Thyroid gland (tissue), 4 donors: ENCODE data around the gene TAGAP. TPM values are rescaled to one million over a fixed set of nuclear protein-coding genes. Genes with fewer than 3 reads are reported as not detected.

ENCODE experiments used
- DNase-seq, 2 donors: peaks; one replicate each; pipeline ENCODE4 v3.0.0-alpha.2; 2019
- H3K27ac ChIP-seq, 3 donors: fragments of 200-600 bp; sonication (generic); 1 replicate in 2 of 3; 2 replicates in 1 of 3; pipeline ENCODE4 v1.5.1; 2016 to 2019; ENCODE audit warnings: mild to moderate bottlenecking in 1 of 3, moderate library complexity in 1 of 3
- H3K27me3 ChIP-seq: fragments of 200-600 bp; sonication (generic); one replicate; pipeline ENCODE4 v1.5.1; 2019
- H3K36me3 ChIP-seq, 2 donors: fragments of 200-600 bp; sonication (generic); one replicate each; pipeline ENCODE4 v1.5.1; 2016 to 2019
- H3K4me1 ChIP-seq, 2 donors: fragments of 200-600 bp; sonication (generic); one replicate each; pipeline ENCODE4 v1.5.1; 2017 to 2019
- H3K4me3 ChIP-seq, 3 donors: fragments of 200-600 bp; sonication (generic); replicated peaks in 1 of 3; 1 replicate in 2 of 3; 2 replicates in 1 of 3; pipeline ENCODE4 v1.5.1; 2016; ENCODE audit warnings: mild to moderate bottlenecking in 1 of 3
- H3K9me3 ChIP-seq: fragments of 200-600 bp; sonication (generic); one replicate; pipeline ENCODE4 v1.5.1; 2017
- POLR2A ChIP-seq, 2 donors: fragments of 450-650 bp; IDR thresholded peaks; one replicate each; pipeline ENCODE4 v1.6.1; 2017; ENCODE audit warnings: antibody characterized with exemption in 2 of 2, mild to moderate bottlenecking in 2 of 2, moderate library complexity in 1 of 2
- WGBS, 2 donors: methylation state at CpG; one replicate each; pipeline ENCODE4 v1.1.5; 2017; 5-methylcytosine and 5-hydroxymethylcytosine counted together
- intact Hi-C: fragments of 100-400 bp; cut with DNase I; formaldehyde crosslinking; loops from one replicate; pipeline ENCODE4 v1.15.1; 2023
- total RNA-seq, 4 donors: library from RNA; depleted of rRNA; stranded (reverse); fragments of >200 nt; gene quantifications; one replicate each; pipeline ENCODE4 v1.2.3, GENCODE V29; 2016
- TF ChIP-seq, protein P1 (sequence below), 6 experiments: fragments of 200-600 bp in 3 of 6; fragments of 450-650 bp in 3 of 6; sonication (generic) in 3 of 6; IDR thresholded peaks; one replicate each; pipeline ENCODE4 v1.5.1; 2016 to 2019; ENCODE audit warnings: antibody characterized with exemption in 6 of 6, mild to moderate bottlenecking in 2 of 6, inconsistent platforms in 1 of 6, moderate library complexity in 1 of 6

The TAGAP gene
- total RNA-seq, 4 donors from 2014 or later: 1.1 to 3.7 (median 1.7) TPM

DNA sequence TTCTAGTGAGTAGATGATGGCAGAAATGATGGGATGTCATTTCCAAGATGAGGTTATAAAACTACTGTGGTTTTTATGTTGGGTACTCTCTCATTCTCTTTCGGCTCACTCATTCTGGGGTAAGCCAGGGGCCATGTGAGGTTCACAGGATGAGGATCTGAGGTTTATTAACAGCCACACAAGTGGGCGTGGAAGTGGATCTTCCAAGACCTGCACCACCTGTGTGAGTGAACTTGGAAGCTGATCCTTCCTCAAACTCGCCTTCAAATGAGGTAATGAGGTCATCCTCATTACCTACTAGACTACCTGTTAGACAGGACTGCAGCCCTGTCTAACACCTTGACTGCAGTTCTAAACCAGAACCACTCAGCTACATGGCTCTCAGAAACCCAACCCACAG lies 45.1 kb upstream of the TAGAP start:
- no peak overlapping the region for H3K27ac ChIP-seq
- TF ChIP-seq, protein P1, sequence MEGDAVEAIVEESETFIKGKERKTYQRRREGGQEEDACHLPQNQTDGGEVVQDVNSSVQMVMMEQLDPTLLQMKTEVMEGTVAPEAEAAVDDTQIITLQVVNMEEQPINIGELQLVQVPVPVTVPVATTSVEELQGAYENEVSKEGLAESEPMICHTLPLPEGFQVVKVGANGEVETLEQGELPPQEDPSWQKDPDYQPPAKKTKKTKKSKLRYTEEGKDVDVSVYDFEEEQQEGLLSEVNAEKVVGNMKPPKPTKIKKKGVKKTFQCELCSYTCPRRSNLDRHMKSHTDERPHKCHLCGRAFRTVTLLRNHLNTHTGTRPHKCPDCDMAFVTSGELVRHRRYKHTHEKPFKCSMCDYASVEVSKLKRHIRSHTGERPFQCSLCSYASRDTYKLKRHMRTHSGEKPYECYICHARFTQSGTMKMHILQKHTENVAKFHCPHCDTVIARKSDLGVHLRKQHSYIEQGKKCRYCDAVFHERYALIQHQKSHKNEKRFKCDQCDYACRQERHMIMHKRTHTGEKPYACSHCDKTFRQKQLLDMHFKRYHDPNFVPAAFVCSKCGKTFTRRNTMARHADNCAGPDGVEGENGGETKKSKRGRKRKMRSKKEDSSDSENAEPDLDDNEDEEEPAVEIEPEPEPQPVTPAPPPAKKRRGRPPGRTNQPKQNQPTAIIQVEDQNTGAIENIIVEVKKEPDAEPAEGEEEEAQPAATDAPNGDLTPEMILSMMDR (IDR thresholded peaks at IDR 0.05): no peak
- TF ChIP-seq POLR2A (IDR thresholded peaks at IDR 0.05): no peak
- DNase-seq: no peak
- H3K36me3 ChIP-seq: no peaks in the 10 kb centered on the region
- no peaks in the 10 kb centered on the region for H3K9me3 ChIP-seq
- 92 to 96% methylated on average over 3 of the region's 3 CpGs for WGBS, 2 donors
- no peaks in the 10 kb centered on the region for H3K27me3 ChIP-seq
- no peaks in the 10 kb centered on the region for H3K4me1 ChIP-seq
- H3K4me3 ChIP-seq: no peak overlapping the region
- intact Hi-C loops: no loop called here

DNA sequence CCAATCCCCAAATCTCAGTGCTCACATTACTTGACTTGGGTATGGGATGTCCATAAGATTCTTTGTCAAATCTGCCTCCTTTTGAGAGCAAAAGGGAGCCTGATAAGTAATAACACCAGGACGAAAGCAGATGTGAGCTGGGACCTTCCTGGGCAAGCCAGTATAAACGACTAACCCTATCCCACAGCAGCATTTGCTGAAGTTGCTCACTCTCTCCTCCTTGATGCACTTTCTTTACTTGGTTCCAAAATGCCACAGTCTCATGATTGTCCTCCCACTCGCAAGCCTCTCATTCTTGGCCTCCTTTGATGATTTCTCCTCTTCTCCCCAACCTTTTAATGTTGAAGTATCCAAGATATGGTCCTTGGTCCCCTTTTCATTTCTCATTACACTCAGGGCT lies 44.7 kb upstream of the TAGAP start:
- DNase-seq: no peak
- WGBS, 2 donors: 89 to 94% methylated on average over 3 of the region's 3 CpGs
- intact Hi-C loops: no loop called here
- Histone ChIP-seq H3K27me3 (no peaks in the 10 kb centered on the region), H3K4me3 (no peak overlapping the region), H3K36me3 (no peaks in the 10 kb centered on the region), H3K27ac (no peak overlapping the region), H3K9me3 (no peaks in the 10 kb centered on the region), H3K4me1 (no peaks in the 10 kb centered on the region)
- TF ChIP-seq POLR2A (IDR thresholded peaks at IDR 0.05): no peak
- TF ChIP-seq, protein P1 (IDR thresholded peaks at IDR 0.05): no peak

DNA sequence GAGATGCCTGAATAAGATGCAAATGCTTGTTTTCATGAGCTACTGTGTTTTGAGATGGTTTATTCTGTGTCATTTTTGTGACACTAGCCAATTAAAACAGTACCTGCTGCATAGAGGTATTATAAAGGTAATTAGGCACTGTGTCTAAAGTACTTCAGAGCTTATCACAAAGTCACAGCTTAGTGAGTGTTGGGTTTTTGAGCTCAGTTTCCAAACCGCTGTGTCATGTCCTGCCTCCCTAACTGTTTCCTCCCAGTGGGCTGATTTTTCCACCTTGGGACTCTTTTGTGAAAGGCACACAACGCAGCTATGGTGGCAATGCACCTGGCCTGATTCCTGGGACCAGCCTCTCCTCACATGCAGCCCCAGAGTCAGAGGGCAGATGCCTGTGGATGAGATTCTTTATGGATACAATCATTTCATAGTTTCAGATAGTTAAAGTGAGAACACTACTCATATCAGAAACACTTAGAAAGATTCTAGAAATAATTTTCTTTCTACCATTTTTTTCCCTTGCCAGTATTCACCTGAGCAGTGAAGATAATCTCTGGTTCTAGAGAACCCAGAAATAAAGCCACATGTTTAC lies 41.3 kb upstream of the TAGAP start:
- no peaks in the 10 kb centered on the region for H3K27me3 ChIP-seq
- no peak for TF ChIP-seq POLR2A (IDR thresholded peaks at IDR 0.05)
- TF ChIP-seq, protein P1 (IDR thresholded peaks at IDR 0.05): no peak
- no peaks in the 10 kb centered on the region for H3K9me3 ChIP-seq
- no peak for DNase-seq
- no peaks in the 10 kb centered on the region for H3K4me1 ChIP-seq
- 93 to 94% methylated on average over 2 of the region's 2 CpGs for WGBS, 2 donors
- no peak overlapping the region for H3K4me3 ChIP-seq
- no peaks in the 10 kb centered on the region for H3K36me3 ChIP-seq
- intact Hi-C loops: no loop called here
- H3K27ac ChIP-seq: no peak overlapping the region

DNA sequence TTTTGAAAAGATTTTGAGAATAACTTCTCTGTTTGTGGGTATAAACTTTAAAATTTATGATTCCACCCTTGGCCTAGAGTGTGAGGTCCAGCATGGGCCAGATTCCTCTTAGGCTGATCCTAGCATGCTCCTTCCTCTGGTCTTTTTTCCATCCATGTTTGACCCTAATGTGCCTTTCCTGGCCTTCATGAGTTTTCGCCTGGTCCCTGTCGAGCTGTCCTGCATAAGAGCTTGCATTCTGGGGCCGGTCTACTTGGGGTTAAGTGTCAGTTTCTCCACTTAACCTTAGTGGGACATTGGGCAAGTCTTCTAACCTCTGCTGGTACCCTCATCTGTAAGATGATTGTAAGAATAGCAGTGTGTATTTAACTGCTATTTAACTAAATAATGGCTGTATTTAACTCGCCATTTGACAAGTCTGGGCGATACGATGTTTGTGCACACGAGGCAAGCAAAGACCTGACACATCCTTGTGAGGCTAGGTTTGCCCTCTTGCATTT lies 40.7 kb upstream of the TAGAP start:
- Histone ChIP-seq H3K4me3 (no peak overlapping the region), H3K27me3 (no peaks in the 10 kb centered on the region), H3K4me1 (no peaks in the 10 kb centered on the region), H3K36me3 (no peaks in the 10 kb centered on the region), H3K9me3 (no peaks in the 10 kb centered on the region), H3K27ac (no peak overlapping the region)
- 94 to 96% methylated on average over 7 of the region's 7 CpGs for WGBS, 2 donors
- no peak for TF ChIP-seq POLR2A (IDR thresholded peaks at IDR 0.05)
- TF ChIP-seq, protein P1 (IDR thresholded peaks at IDR 0.05): no peak
- intact Hi-C loops: no loop called here
- no peak for DNase-seq

DNA sequence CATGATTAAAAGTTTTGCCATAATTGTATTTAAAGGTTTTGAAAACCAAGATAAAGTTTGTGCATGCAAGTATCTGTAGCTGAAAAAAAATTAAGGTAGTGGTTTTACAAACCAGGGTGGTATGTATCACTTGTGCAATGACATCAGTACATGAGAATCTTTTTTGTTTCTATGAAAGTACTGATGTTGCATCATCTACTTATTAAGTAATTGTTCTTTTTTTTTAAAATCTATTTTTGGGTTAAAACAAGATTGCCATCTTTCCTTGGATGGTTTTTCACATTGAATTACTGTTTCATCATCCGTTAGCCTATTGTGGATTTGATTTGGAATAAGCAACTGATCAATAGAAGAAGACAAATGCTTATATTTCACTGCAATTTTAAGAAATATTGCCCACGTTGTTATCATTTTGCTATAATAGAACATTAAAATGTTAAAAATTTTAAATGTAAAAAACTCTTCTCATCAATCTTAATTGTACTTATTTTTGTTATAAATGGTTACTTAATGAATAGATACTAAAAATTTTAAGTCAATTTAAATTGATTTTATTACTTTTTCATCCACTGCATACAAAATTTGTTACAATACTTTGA lies 39.8 kb upstream of the TAGAP start:
- H3K27ac ChIP-seq: no peak overlapping the region
- intact Hi-C loops: no loop called here
- no peak for DNase-seq
- no peaks in the 10 kb centered on the region for H3K36me3 ChIP-seq
- H3K4me3 ChIP-seq: no peak overlapping the region
- no peaks in the 10 kb centered on the region for H3K9me3 ChIP-seq
- H3K27me3 ChIP-seq: no peaks in the 10 kb centered on the region
- no peak for TF ChIP-seq POLR2A (IDR thresholded peaks at IDR 0.05)
- TF ChIP-seq, protein P1 (IDR thresholded peaks at IDR 0.05): no peak
- no peaks in the 10 kb centered on the region for H3K4me1 ChIP-seq
- WGBS, 2 donors: 91 to 92% methylated on average over 2 of the region's 2 CpGs
